B cell (primary cell): ENCODE results near the gene ERVW-1.

Experiments
- EZH2 ChIP-seq: IDR thresholded peaks from 2 replicates; pipeline ENCODE4 v1.6.1; 2012; ENCODE audit warnings: borderline replicate concordance, low read depth, mild to moderate bottlenecking, moderate library complexity, low read length; ENCODE audit not compliant: insufficient read depth, poor library complexity, severe bottlenecking
- TF ChIP-seq, protein P1 (sequence below): fragments of 200-600 bp; IDR thresholded peaks from one replicate; pipeline ENCODE4 v1.8.0; 2022; ENCODE audit warnings: antibody characterized with exemption, mild to moderate bottlenecking

DNA sequence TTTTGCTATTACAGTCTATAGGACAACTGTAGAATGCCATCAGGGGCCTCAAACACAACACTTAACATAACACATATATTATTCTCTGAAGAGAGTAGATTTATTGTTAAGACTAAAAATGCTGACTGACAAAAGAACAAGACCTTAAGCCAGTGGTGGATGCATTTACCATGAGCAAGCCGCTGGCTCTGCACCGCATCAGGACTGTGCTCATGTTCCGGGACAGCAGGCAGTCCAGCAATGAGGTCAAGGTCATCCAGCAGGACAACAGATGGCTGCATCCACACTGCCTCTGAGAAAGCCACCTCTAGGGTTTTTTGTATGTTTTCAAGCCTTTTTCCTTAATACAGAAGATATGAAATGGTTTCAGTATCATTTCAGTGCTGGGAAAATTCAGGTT lies 26.8 kb upstream of the ERVW-1 start:
- TF ChIP-seq, protein P1, sequence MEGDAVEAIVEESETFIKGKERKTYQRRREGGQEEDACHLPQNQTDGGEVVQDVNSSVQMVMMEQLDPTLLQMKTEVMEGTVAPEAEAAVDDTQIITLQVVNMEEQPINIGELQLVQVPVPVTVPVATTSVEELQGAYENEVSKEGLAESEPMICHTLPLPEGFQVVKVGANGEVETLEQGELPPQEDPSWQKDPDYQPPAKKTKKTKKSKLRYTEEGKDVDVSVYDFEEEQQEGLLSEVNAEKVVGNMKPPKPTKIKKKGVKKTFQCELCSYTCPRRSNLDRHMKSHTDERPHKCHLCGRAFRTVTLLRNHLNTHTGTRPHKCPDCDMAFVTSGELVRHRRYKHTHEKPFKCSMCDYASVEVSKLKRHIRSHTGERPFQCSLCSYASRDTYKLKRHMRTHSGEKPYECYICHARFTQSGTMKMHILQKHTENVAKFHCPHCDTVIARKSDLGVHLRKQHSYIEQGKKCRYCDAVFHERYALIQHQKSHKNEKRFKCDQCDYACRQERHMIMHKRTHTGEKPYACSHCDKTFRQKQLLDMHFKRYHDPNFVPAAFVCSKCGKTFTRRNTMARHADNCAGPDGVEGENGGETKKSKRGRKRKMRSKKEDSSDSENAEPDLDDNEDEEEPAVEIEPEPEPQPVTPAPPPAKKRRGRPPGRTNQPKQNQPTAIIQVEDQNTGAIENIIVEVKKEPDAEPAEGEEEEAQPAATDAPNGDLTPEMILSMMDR, result no peak
- TF ChIP-seq EZH2, result no peak
